Liver (tissue), 2 donors: ENCODE measurements around the gene LCN12.

Experiments used
- TAF1 ChIP-seq: conservative IDR thresholded peaks from 2 replicates; pipeline ENCODE4 v1.6.1; 2016; ENCODE audit warnings: antibody characterized with exemption, mild to moderate bottlenecking
- TF ChIP-seq, protein P1 (sequence below): IDR thresholded peaks from 2 replicates; pipeline ENCODE4 v1.6.1; 2016; ENCODE audit warnings: antibody characterized with exemption, mild to moderate bottlenecking
- donor health status: healthy.

GRCh38 chr9:136963341-136963740 lies 11.3 kb downstream of the LCN12 start:
- TF ChIP-seq TAF1: no peak
- TF ChIP-seq, protein P1, sequence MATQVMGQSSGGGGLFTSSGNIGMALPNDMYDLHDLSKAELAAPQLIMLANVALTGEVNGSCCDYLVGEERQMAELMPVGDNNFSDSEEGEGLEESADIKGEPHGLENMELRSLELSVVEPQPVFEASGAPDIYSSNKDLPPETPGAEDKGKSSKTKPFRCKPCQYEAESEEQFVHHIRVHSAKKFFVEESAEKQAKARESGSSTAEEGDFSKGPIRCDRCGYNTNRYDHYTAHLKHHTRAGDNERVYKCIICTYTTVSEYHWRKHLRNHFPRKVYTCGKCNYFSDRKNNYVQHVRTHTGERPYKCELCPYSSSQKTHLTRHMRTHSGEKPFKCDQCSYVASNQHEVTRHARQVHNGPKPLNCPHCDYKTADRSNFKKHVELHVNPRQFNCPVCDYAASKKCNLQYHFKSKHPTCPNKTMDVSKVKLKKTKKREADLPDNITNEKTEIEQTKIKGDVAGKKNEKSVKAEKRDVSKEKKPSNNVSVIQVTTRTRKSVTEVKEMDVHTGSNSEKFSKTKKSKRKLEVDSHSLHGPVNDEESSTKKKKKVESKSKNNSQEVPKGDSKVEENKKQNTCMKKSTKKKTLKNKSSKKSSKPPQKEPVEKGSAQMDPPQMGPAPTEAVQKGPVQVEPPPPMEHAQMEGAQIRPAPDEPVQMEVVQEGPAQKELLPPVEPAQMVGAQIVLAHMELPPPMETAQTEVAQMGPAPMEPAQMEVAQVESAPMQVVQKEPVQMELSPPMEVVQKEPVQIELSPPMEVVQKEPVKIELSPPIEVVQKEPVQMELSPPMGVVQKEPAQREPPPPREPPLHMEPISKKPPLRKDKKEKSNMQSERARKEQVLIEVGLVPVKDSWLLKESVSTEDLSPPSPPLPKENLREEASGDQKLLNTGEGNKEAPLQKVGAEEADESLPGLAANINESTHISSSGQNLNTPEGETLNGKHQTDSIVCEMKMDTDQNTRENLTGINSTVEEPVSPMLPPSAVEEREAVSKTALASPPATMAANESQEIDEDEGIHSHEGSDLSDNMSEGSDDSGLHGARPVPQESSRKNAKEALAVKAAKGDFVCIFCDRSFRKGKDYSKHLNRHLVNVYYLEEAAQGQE: no peak
